HepG2 (cell line): Measurements from ENCODE around the gene B4GALT3. TPM values are rescaled to one million over a fixed set of nuclear protein-coding genes. Genes with fewer than 3 reads are reported as not detected.

Experiments used
- ATAC-seq: fragments of 200-7000 bp; cut with Tn5 transposase; 3 replicates; pipeline ENCODE4 v1.9.1; 2020; ENCODE audit warnings: mild to moderate bottlenecking, moderate library complexity
- BruUV-seq: library from RNA; stranded (reverse); fragments of 400-500 nt; replicated peaks from 2 replicates; lab custom pipeline; 2021; lab: Mats Ljungman, UMichigan
- CTCF ChIA-PET: fragments of 300-600 bp; formaldehyde crosslinking; extraction: SDS; loops from one replicate; lab custom pipeline; 2021; ENCODE audit warnings: low total read pairs, inconsistent platforms, low intra/inter-chr PET ratio; lab: Yijun Ruan, JAX
- POLR2A ChIA-PET: fragments of 350-600 bp; sonication (Branson Sonifier 250); formaldehyde crosslinking; loops from one replicate; lab custom pipeline; 2020; ENCODE audit warnings: antibody characterized with exemption, inconsistent platforms; lab: Yijun Ruan, JAX
- DNase-seq: peaks from one replicate; pipeline ENCODE4 v3.0.0-alpha.2; 2015; ENCODE audit warnings: low spot score
- FAIRE-seq: peaks from 3 replicates; lab custom pipeline; 2011; peaks lifted over from hg19 to GRCh38; lab: Jason Lieb, UNC
- H2AFZ ChIP-seq: one replicate; pipeline ENCODE4 v1.6.1; 2011; ENCODE audit warnings: low read length, inconsistent platforms
- H3K27ac ChIP-seq: fragments of 300-600 bp; 3 replicates; pipeline ENCODE4 v1.8.0; 2011; ENCODE audit warnings: mixed run types, mild to moderate bottlenecking, mixed read lengths, low read length, inconsistent platforms; ENCODE audit not compliant: insufficient read depth; ENCODE audit errors: extremely low read length
- H3K27me3 ChIP-seq, 2 experiments: fragments of 200-600 bp in 1 of 2; 2 replicates in 1 of 2; 3 replicates in 1 of 2; pipeline versions ENCODE4 v1.6.0 to v1.8.0; 2011; ENCODE audit warnings: low read length in 2 of 2, mild to moderate bottlenecking in 2 of 2, moderate library complexity in 2 of 2, inconsistent platforms in 1 of 2; ENCODE audit not compliant: insufficient read depth in 2 of 2, control insufficient read depth in 1 of 2
- H3K36me3 ChIP-seq, 2 experiments: fragments of 200-600 bp in 1 of 2; replicated peaks in 1 of 2; 2 replicates in 1 of 2; 3 replicates in 1 of 2; pipeline versions ENCODE4 v1.5.1 to v1.8.0; 2011; ENCODE audit warnings: low read length in 2 of 2, inconsistent platforms in 1 of 2; ENCODE audit not compliant: insufficient read depth in 2 of 2, control insufficient read depth in 1 of 2
- H3K4me1 ChIP-seq: 2 replicates; pipeline ENCODE4 v1.5.1; 2012; ENCODE audit warnings: low read length, inconsistent platforms; ENCODE audit not compliant: insufficient read depth
- H3K4me2 ChIP-seq: 2 replicates; pipeline ENCODE4 v1.6.0; 2011; ENCODE audit warnings: low read depth, low read length, inconsistent platforms
- H3K4me3 ChIP-seq, 3 experiments: fragments of 200-600 bp in 1 of 3; sonication (generic), shearing (Covaris generic) in 1 of 3; replicated peaks in 1 of 3; 2 replicates each; pipeline ENCODE4 v1.5.1; 2011 to 2016; ENCODE audit warnings: low read length in 3 of 3, inconsistent platforms in 2 of 3, low read depth in 2 of 3, mild to moderate bottlenecking in 2 of 3, control low read depth in 1 of 3, mixed read lengths in 1 of 3; ENCODE audit not compliant: insufficient read depth in 1 of 3
- H3K79me2 ChIP-seq: one replicate; pipeline ENCODE4 v1.6.1; 2011; ENCODE audit warnings: low read length, inconsistent platforms; ENCODE audit not compliant: insufficient read depth
- H3K9ac ChIP-seq: 2 replicates; pipeline ENCODE4 v1.6.0; 2011; ENCODE audit warnings: mild to moderate bottlenecking, low read depth, low read length, inconsistent platforms; ENCODE audit not compliant: insufficient read depth
- H3K9me3 ChIP-seq: 2 replicates; pipeline ENCODE4 v1.5.1; 2012; ENCODE audit warnings: mild to moderate bottlenecking, low read length
- H4K20me1 ChIP-seq: 2 replicates; pipeline ENCODE4 v1.6.0; 2011; ENCODE audit warnings: inconsistent platforms, mild to moderate bottlenecking, low read length, moderate library complexity; ENCODE audit not compliant: insufficient read depth
- CREM ChIP-seq, 2 experiments: sonication (generic) in 1 of 2; formaldehyde crosslinking in 1 of 2; IDR thresholded peaks; 2 replicates each; pipeline versions ENCODE4 v1.4.0 to v1.6.1; 2016 to 2020; ENCODE audit warnings: antibody characterized with exemption in 1 of 2, mild to moderate bottlenecking in 1 of 2, missing genetic modification reagents in 1 of 2
- ETV6 ChIP-seq: sonication (generic); formaldehyde crosslinking; conservative IDR thresholded peaks from 2 replicates; pipeline ENCODE4 v1.4.0; 2020; ENCODE audit warnings: missing genetic modification reagents
- FOXA3 ChIP-seq: IDR thresholded peaks from 2 replicates; pipeline ENCODE4 v1.6.1; 2016; ENCODE audit warnings: missing genetic modification reagents, missing compliant biosample characterization
- LCORL ChIP-seq, 2 experiments: fragments of 450-650 bp in 1 of 2; sonication (generic) in 1 of 2; formaldehyde crosslinking in 1 of 2; IDR thresholded peaks; 2 replicates each; pipeline versions ENCODE4 v1.5.0 to v1.6.1; 2017 to 2020; ENCODE audit warnings: antibody characterized with exemption in 1 of 2, missing genetic modification reagents in 1 of 2
- MIER3 ChIP-seq: IDR thresholded peaks from 2 replicates; pipeline ENCODE4 v1.6.1; 2016; ENCODE audit warnings: missing compliant biosample characterization, borderline replicate concordance
- PRPF4 ChIP-seq: fragments of 200-400 bp; formaldehyde crosslinking; IDR thresholded peaks from 2 replicates; pipeline ENCODE4 v1.6.1; 2016; ENCODE audit warnings: low read length, low read depth; ENCODE audit not compliant: poor library complexity, severe bottlenecking
- SOX13 ChIP-seq, 3 experiments: fragments of 450-650 bp in 1 of 3; sonication (generic) in 1 of 3; formaldehyde crosslinking in 1 of 3; IDR thresholded peaks in 2 of 3; conservative IDR thresholded peaks in 1 of 3; 2 replicates each; pipeline versions ENCODE4 v1.5.0 to v1.6.1; 2016 to 2020; ENCODE audit warnings: antibody characterized with exemption in 1 of 3, mild to moderate bottlenecking in 1 of 3, missing compliant biosample characterization in 1 of 3, missing genetic modification reagents in 1 of 3, moderate library complexity in 1 of 3
- TFE3 ChIP-seq: IDR thresholded peaks from 2 replicates; pipeline ENCODE4 v1.6.1; 2016
- ZBTB38 ChIP-seq: sonication (generic); formaldehyde crosslinking; IDR thresholded peaks from 2 replicates; pipeline ENCODE4 v1.5.1; 2020; ENCODE audit warnings: mild to moderate bottlenecking, missing genetic modification reagents
- ZNF292 ChIP-seq: sonication (generic); formaldehyde crosslinking; IDR thresholded peaks from 2 replicates; pipeline ENCODE4 v1.8.1; 2022; ENCODE audit warnings: mild to moderate bottlenecking, low read depth, missing genetic modification reagents, borderline replicate concordance
- ZNF446 ChIP-seq: sonication (generic); formaldehyde crosslinking; IDR thresholded peaks from 2 replicates; pipeline ENCODE4 v1.5.0; 2020; ENCODE audit warnings: mild to moderate bottlenecking, missing genetic modification reagents
- ZNF724P ChIP-seq: sonication (generic); formaldehyde crosslinking; IDR thresholded peaks from 2 replicates; pipeline ENCODE4 v1.8.0; 2022; ENCODE audit warnings: missing genetic modification reagents, borderline replicate concordance
- ZNF75D ChIP-seq: sonication (generic); formaldehyde crosslinking; IDR thresholded peaks from 2 replicates; pipeline ENCODE4 v1.8.1; 2023; ENCODE audit warnings: missing genetic modification reagents, mild to moderate bottlenecking, borderline replicate concordance
- WGBS: methylation state at CpG from one replicate; pipeline ENCODE4 v1.1.6; 2017; ENCODE audit warnings: low lambda C conversion rate; 5-methylcytosine and 5-hydroxymethylcytosine counted together
- in situ Hi-C: cut with HindIII; loops from 2 replicates; pipeline ENCODE4 v1.10.0; 2017; ENCODE audit warnings: low pct_unique_long_range_greater_than_20kb; ENCODE audit not compliant: extremely low pct_ligation_motif_present
- intact Hi-C: fragments of 100-400 bp; cut with micrococcal nuclease; formaldehyde crosslinking; loops from one replicate; pipeline ENCODE4 v1.10.0; 2022; ENCODE audit not compliant: unreplicated experiment
- polyA plus RNA-seq, 8 experiments: library from polyadenylated mRNA; depleted of rRNA in 3 of 8; stranded (reverse) in 7 of 8; unstranded in 1 of 8; fragments of >200 nt; fragmentation: Illumina TruSeq in 4 of 8; extraction: Trizol in 4 of 8; gene quantifications; 2 replicates each; pipeline versions ENCODE4 v1.2.1 to v1.2.3, GENCODE V29; 2011 to 2016; ENCODE audit warnings: low read depth in 4 of 8, missing spikeins in 1 of 8, mixed read lengths in 1 of 8; ENCODE audit not compliant: insufficient read depth in 1 of 8
- total RNA-seq, 5 experiments: library from RNA; depleted of rRNA; stranded (reverse); fragments of >200 nt; fragmentation: Illumina TruSeq; extraction: Trizol; gene quantifications; 2 replicates each; pipeline ENCODE4 v1.2.3, GENCODE V29; 2016; ENCODE audit warnings: low read depth in 1 of 5
- TF ChIP-seq, protein P1 (sequence below): sonication (generic); formaldehyde crosslinking; IDR thresholded peaks from 2 replicates; pipeline ENCODE4 v1.4.0; 2020; ENCODE audit warnings: missing genetic modification reagents

The B4GALT3 gene
- total and polyA plus RNA-seq, 2 of the 13 experiments (the other 11 are each of a cell fraction or from before 2014, with no cell fraction given): 35.6 to 40.4 TPM

DNA sequence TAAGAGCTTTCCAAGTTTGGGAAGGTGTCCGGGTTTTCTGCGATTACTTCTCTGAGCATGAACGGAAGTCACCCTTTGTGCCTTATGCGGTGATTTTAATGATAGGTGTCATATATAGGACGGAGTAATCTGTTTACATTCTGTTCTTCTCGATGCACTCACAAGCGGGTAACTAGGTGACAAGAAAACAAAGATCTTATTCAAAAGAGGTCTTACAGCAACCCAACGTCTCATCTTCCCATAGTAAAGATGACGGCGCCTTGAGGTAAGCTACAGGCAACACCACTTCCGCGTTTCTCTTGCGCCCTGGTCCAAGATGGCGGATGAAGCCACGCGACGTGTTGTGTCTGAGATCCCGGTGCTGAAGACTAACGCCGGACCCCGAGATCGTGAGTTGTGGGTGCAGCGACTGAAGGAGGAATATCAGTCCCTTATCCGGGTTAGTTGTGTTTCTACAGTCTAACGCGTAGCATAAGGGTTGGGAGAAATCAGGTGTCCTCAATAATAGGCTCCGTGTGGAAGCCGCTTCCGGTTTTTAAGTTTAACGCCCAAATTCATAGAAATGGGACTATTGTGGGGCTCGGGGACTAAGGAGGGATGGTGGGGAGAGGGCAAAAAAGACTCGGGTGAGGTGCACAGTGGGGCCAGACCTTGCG, 23.5 kb downstream of the B4GALT3 start, which contains the start of gene UFC1:
Gene UFC1, plus strand, starts transcription at position 297 of the 656 bp plus-strand sequence. Its CDS starts 20 bp downstream, at position 317.
- H3K9me3 ChIP-seq: no peaks in the 10 kb centered on the region
- peak within 1 kb of the TSS; percentile 99 for H3K27ac ChIP-seq
- POLR2A ChIA-PET: interaction anchor here (0.8 to 5.5 kb wide), 10 partner anchors 11 to 160 kb away, joined by 3 to 43 read pairs (median 4); partner anchors contain the start of genes DEDD, F11R, NDUFS2 and NIT1
- WGBS: under 1% methylated on average over 30 of the region's 33 CpGs
- H3K9ac ChIP-seq: peak within 1 kb of the TSS; percentile 98
- peak within 1 kb of the TSS; percentile 89 for H3K4me2 ChIP-seq
- H3K4me3 ChIP-seq: peak within 1 kb of the TSS; percentile 78 to 85 (median 78)
- peaks cover 10% of the 10 kb centered on the region for H3K79me2 ChIP-seq
- H2AFZ ChIP-seq: peak within 1 kb of the TSS; percentile 92
- H3K36me3 ChIP-seq: peaks cover 2 to 9% of the 10 kb centered on the region in 2 experiments; a peak in 2 of 5 replicates
- ATAC-seq: peak; percentile 95
- peak; percentile 86 for DNase-seq
- TSS peak; percentile 99 for BruUV-seq
- no peaks in the 10 kb centered on the region for H4K20me1 ChIP-seq
- in situ Hi-C loops (no loop called here), intact Hi-C loops (loop anchor here (2.0 kb wide), 1 partner anchor 21 kb away; the partner anchor contains the start of gene DEDD)
- CTCF ChIA-PET: no interaction called here
- peaks cover 24% of the 10 kb centered on the region for H3K4me1 ChIP-seq
- FAIRE-seq: peak; percentile 96
- no peaks in the 10 kb centered on the region; a peak in 1 of 5 replicates for H3K27me3 ChIP-seq
- no peak for TF ChIP-seq SOX13 (IDR thresholded peaks at IDR 0.05)
- TF ChIP-seq SOX13 (CRISPR knock-in tag; conservative IDR thresholded peaks at IDR 0.05 in 1 of 2, IDR thresholded peaks at IDR 0.05 in 1 of 2): no peak
- TF ChIP-seq ETV6 (CRISPR knock-in tag): no peak
- peak; percentile 84; the same call in 1 of the 2 replicates for TF ChIP-seq MIER3 (CRISPR knock-in tag)
- TF ChIP-seq CREM (IDR thresholded peaks at IDR 0.05): peak; percentile 82; the same call in 1 of the 2 replicates
- TF ChIP-seq CREM (CRISPR knock-in tag; IDR thresholded peaks at IDR 0.05): no peak
- no peak for TF ChIP-seq ZNF75D (CRISPR knock-in tag)
- TF ChIP-seq, protein P1, sequence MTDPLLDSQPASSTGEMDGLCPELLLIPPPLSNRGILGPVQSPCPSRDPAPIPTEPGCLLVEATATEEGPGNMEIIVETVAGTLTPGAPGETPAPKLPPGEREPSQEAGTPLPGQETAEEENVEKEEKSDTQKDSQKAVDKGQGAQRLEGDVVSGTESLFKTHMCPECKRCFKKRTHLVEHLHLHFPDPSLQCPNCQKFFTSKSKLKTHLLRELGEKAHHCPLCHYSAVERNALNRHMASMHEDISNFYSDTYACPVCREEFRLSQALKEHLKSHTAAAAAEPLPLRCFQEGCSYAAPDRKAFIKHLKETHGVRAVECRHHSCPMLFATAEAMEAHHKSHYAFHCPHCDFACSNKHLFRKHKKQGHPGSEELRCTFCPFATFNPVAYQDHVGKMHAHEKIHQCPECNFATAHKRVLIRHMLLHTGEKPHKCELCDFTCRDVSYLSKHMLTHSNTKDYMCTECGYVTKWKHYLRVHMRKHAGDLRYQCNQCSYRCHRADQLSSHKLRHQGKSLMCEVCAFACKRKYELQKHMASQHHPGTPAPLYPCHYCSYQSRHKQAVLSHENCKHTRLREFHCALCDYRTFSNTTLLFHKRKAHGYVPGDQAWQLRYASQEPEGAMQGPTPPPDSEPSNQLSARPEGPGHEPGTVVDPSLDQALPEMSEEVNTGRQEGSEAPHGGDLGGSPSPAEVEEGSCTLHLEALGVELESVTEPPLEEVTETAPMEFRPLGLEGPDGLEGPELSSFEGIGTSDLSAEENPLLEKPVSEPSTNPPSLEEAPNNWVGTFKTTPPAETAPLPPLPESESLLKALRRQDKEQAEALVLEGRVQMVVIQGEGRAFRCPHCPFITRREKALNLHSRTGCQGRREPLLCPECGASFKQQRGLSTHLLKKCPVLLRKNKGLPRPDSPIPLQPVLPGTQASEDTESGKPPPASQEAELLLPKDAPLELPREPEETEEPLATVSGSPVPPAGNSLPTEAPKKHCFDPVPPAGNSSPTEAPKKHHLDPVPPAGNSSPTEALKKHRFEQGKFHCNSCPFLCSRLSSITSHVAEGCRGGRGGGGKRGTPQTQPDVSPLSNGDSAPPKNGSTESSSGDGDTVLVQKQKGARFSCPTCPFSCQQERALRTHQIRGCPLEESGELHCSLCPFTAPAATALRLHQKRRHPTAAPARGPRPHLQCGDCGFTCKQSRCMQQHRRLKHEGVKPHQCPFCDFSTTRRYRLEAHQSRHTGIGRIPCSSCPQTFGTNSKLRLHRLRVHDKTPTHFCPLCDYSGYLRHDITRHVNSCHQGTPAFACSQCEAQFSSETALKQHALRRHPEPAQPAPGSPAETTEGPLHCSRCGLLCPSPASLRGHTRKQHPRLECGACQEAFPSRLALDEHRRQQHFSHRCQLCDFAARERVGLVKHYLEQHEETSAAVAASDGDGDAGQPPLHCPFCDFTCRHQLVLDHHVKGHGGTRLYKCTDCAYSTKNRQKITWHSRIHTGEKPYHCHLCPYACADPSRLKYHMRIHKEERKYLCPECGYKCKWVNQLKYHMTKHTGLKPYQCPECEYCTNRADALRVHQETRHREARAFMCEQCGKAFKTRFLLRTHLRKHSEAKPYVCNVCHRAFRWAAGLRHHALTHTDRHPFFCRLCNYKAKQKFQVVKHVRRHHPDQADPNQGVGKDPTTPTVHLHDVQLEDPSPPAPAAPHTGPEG (CRISPR knock-in tag): peak; percentile 61; the same call in 1 of the 2 replicates
- peak; percentile 36; the same call in 1 of the 2 replicates for TF ChIP-seq LCORL (IDR thresholded peaks at IDR 0.05)
- peak; percentile 61 for TF ChIP-seq LCORL (CRISPR knock-in tag; IDR thresholded peaks at IDR 0.05)
- no peak for TF ChIP-seq PRPF4
- 0 out of 2 replicates have a peak, but pooled peaks have one; percentile 40 for TF ChIP-seq ZNF724P (CRISPR knock-in tag)
- peak; percentile 50; the same call in 1 of the 2 replicates for TF ChIP-seq TFE3 (CRISPR knock-in tag)
- TF ChIP-seq ZNF292: no peak
- no peak for TF ChIP-seq ZBTB38 (CRISPR knock-in tag)
- TF ChIP-seq FOXA3 (CRISPR knock-in tag): peak; percentile 23; the same call in 1 of the 2 replicates
- 0 out of 2 replicates have a peak, but pooled peaks have one; percentile 49 for TF ChIP-seq ZNF446 (CRISPR knock-in tag)
